ENCODE measurements around the gene PCAT7.
"Not testable (repeated sequence)": the region's sequence is repeated elsewhere in the genome, so short reads cannot be mapped to it uniquely, and the experiment has no call there.

PCAT7 gene

DNA sequence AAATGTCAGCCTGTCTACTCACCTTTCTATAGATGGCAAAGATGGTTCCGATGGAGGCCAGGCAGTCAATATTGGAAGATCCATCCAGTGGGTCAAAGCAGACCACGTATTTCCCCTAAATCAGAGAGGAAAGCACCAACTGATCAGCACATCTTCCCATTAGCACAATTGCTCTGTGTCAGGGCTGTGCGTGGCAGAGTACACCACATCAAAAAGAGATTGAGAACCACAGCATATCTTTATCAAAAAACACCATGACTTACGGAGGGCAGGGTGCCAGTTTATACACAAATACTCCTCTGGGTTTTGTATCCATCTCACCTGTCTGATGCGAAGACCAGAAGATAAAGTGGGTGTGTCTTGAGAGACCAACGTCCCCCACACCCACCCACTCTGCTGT lies 29.7 kb downstream of the PCAT7 start:
- no peaks in the 10 kb centered on the region for H3K9me3 Mint-ChIP-seq
- peaks cover 6% of the 10 kb centered on the region for H3K4me1 Mint-ChIP-seq
- H3K27me3 Mint-ChIP-seq, result peaks cover 26% of the 10 kb centered on the region
- H3K36me3 Mint-ChIP-seq, result no peaks in the 10 kb centered on the region
- H3K4me3 Mint-ChIP-seq, result no peak overlapping the region
- no peak overlapping the region for H3K27ac Mint-ChIP-seq
- ATAC-seq, result no peak

DNA sequence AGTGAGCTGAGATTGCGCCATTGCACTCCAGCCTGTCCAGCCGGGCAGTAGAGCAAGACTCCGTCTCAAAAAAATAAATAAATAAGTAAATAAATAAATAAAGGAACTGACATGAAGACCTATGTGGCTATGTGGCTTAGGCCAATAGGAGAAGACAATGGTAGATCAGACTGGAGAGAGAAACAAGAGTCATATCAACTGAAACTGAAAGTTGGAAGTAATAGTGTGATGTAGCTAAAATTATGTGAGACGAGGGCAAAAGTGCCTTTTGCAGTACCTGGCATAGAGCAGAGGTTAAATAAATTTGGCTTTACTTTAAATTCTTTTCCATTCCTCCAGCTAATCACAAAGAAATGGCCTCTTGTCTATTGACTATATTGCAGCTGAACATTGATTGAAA lies 31.4 kb downstream of the PCAT7 start:
- ATAC-seq, result no peak
- Mint-ChIP-seq H3K4me3 (no peak overlapping the region), H3K36me3 (no peaks in the 10 kb centered on the region), H3K9me3 (no peaks in the 10 kb centered on the region), H3K4me1 (peaks cover 6% of the 10 kb centered on the region), H3K27ac (no peak overlapping the region), H3K27me3 (peaks cover 28% of the 10 kb centered on the region)

DNA sequence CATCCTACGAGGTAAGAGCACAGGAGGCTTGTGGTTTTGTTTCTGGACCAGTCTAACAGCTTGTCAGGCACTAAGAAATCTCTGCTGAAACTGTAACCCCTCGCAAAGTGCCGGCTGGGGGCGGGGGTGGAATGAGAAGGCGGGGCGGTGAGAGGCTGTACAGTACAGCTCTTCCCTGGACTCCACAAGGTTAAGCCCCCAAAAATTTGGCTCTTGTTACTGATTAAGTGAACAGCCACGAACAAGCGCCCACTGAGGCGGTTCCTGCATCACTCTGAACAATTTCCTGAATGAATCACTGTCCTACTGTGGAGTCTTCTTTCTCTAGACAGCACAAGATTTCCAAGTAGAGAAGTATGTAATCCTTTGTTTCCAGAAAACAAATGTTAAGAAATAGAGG lies 31.9 kb downstream of the PCAT7 start:
- ATAC-seq, result no peak
- Mint-ChIP-seq H3K4me1 (peaks cover 6% of the 10 kb centered on the region), H3K27me3 (peaks cover 28% of the 10 kb centered on the region), H3K9me3 (no peaks in the 10 kb centered on the region), H3K36me3 (no peaks in the 10 kb centered on the region), H3K4me3 (no peak overlapping the region), H3K27ac (no peak overlapping the region)

- Mint-ChIP-seq H3K4me3 (no peak overlapping the region), H3K36me3 (no peaks in the 10 kb centered on the region), H3K4me1 (peaks cover 6% of the 10 kb centered on the region), H3K27ac (no peak overlapping the region), H3K27me3 (peaks cover 28% of the 10 kb centered on the region), H3K9me3 (no peaks in the 10 kb centered on the region)
- ATAC-seq, result no peak
Measured at GRCh38 chr9:94588681-94589080, 33.8 kb downstream of the PCAT7 start.

GRCh38 chr9:94591046-94591545 lies 36.2 kb downstream of the PCAT7 start:
- not testable (repeated sequence) for H3K4me1 Mint-ChIP-seq, ATAC-seq, H3K9me3 Mint-ChIP-seq, H3K27ac Mint-ChIP-seq, H3K4me3 Mint-ChIP-seq, H3K36me3 Mint-ChIP-seq
- peaks cover 38% of the 10 kb centered on the region for H3K27me3 Mint-ChIP-seq

DNA sequence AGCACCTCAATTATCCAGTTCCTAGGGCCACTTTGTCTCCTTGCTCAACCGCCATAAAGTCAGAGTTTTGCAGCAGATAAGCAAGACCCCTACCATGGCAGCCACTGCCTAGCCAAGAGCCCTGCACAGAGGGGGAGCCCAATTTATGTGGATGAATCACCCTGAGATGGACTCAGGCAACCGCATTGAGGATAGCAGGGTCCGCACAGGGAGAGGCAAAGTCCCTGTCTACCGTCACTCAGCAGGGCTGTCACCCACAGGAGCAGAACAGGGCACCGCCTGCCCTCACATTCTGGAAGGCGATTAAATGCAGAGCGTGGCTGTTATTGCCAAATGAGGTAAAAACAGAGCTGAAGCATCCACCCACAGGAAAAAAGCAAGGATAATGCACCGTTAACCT lies 37.0 kb downstream of the PCAT7 start:
- H3K36me3 Mint-ChIP-seq, result no peaks in the 10 kb centered on the region
- peaks cover 1% of the 10 kb centered on the region for H3K4me1 Mint-ChIP-seq
- no peak overlapping the region for H3K4me3 Mint-ChIP-seq
- H3K27ac Mint-ChIP-seq, result no peak overlapping the region
- H3K9me3 Mint-ChIP-seq, result no peaks in the 10 kb centered on the region
- H3K27me3 Mint-ChIP-seq, result peaks cover 38% of the 10 kb centered on the region
- no peak for ATAC-seq

GRCh38 chr9:94592683-94593082 lies 37.8 kb downstream of the PCAT7 start:
- not testable (repeated sequence) for H3K27ac Mint-ChIP-seq, H3K36me3 Mint-ChIP-seq, H3K4me1 Mint-ChIP-seq, H3K4me3 Mint-ChIP-seq, H3K9me3 Mint-ChIP-seq, ATAC-seq
- peaks cover 31% of the 10 kb centered on the region for H3K27me3 Mint-ChIP-seq

DNA sequence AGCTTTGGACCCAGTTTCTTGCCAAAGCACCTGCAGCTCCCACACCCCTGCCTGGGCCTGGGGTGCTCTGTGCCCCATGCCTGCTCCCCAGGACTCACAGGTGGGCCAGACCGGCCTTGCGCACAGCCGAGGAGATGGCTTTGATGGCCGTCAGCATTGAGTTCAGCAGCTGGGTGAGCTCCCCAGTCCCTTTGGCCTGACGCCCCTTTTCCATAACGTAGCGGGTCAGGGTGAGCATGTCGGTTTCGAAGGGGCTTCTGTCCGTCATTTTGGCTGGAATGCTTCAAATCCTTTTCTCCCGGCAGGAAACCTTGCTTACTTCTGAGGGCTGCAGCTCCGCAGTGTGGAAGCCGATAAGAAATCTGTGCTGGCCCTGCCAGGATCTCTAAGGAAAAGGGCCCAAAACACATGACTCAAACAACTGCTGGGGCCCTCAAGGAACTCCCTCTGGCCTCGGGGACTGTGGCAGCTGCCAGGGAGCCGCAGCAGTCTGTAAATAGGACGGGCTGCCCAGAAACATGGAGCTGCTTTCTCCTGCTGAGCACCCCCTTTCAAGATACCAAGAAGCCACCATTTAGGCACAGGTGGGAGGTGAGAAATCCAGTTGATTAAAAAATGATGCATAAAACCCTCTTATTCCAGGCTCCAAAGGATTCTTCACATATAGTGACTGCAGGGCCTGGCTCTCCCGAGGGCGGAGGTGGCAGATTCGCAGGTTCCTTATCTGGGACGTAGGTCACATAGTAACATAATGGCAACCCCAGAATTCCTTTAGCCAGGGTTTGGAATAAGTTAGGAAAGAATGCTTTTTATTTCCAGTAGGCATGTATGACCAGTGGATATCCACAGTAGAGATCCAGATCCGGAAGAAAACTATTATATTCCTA lies 38.8 kb downstream of the PCAT7 start, which contains the start of gene FBP2:
TSS of gene FBP2 (minus strand) at position 366 of the 887 bp plus-strand sequence. CDS start at position 268, 98 bp downstream.
- ATAC-seq, result no peak
- Mint-ChIP-seq H3K4me1 (no peaks in the 10 kb centered on the region), H3K36me3 (no peaks in the 10 kb centered on the region), H3K9me3 (no peaks in the 10 kb centered on the region), H3K27me3 (peaks cover 21% of the 10 kb centered on the region), H3K27ac (no peak within 1 kb of the TSS), H3K4me3 (no peak within 1 kb of the TSS)

GRCh38 chr9:94599102-94599501 lies 44.2 kb downstream of the PCAT7 start:
- ATAC-seq, result no peak

GRCh38 chr9:94600258-94600657 lies 45.4 kb downstream of the PCAT7 start:
- Mint-ChIP-seq H3K27me3 (peaks cover under 1% of the 10 kb centered on the region), H3K4me1 (peaks cover 9% of the 10 kb centered on the region), H3K36me3 (no peaks in the 10 kb centered on the region), H3K27ac (no peak overlapping the region), H3K4me3 (no peak overlapping the region), H3K9me3 (no peaks in the 10 kb centered on the region)
- ATAC-seq, result no peak

More at GRCh38 chr9:94599102-94599501, 44.2 kb downstream of the PCAT7 start:
- Mint-ChIP-seq H3K4me1 (peaks cover 9% of the 10 kb centered on the region), H3K27ac (no peak overlapping the region), H3K36me3 (no peaks in the 10 kb centered on the region), H3K9me3 (no peaks in the 10 kb centered on the region), H3K27me3 (peaks cover 11% of the 10 kb centered on the region), H3K4me3 (no peak overlapping the region)

DNA sequence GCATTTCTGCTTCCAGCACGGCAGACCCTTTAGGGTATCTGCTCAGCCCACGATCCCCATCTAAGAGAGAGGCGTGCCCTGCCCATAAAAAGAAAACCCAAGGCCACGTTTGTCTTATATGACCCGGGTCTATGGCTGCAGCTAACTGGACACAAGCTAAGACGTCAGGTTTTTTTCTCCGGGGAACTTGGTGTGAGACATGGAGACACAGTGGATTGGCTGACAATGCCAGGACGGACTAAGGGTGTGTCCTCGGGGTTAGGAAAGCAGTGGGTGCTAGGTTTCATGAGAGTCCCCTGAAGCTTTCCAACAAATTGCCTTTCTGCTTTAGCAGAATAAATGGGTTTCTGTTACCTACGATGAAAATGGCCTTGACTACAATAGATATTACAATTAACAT lies 45.8 kb downstream of the PCAT7 start:
- ATAC-seq, result no peak
- Mint-ChIP-seq H3K27me3 (no peaks in the 10 kb centered on the region), H3K9me3 (no peaks in the 10 kb centered on the region), H3K27ac (no peak overlapping the region), H3K4me3 (no peak overlapping the region), H3K4me1 (peaks cover 9% of the 10 kb centered on the region), H3K36me3 (no peaks in the 10 kb centered on the region)

DNA sequence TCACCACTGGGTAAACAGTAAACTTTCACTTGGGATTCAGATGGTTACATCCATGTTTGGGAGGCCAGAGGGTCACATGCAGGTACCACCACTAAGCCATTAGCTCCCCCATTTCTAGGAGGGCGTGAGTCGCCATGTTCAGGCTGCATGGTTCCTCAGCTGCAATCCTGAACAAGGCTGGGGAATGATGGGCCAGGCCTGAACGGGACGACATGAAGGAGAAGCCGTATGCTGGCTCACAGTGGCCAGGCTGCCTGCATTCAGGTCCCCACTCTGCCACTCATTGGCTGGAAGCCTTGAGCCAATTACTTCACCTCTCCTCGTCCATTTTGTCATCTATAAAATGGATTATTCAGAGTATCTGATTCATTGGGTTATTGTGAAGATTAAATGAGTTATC lies 47.8 kb downstream of the PCAT7 start:
- no peak overlapping the region for H3K27ac Mint-ChIP-seq
- no peak overlapping the region for H3K4me3 Mint-ChIP-seq
- H3K27me3 Mint-ChIP-seq, result peaks cover 11% of the 10 kb centered on the region
- no peaks in the 10 kb centered on the region for H3K36me3 Mint-ChIP-seq
- no peaks in the 10 kb centered on the region for H3K9me3 Mint-ChIP-seq
- ATAC-seq, result no peak
- peaks cover 9% of the 10 kb centered on the region for H3K4me1 Mint-ChIP-seq

GRCh38 chr9:94603259-94604160 lies 48.6 kb downstream of the PCAT7 start:
- ATAC-seq, result peak; percentile 72
- Mint-ChIP-seq H3K4me3 (no peak overlapping the region), H3K4me1 (peaks cover 9% of the 10 kb centered on the region), H3K9me3 (no peaks in the 10 kb centered on the region), H3K36me3 (no peaks in the 10 kb centered on the region), H3K27ac (no peak overlapping the region), H3K27me3 (peaks cover 12% of the 10 kb centered on the region)

GRCh38 chr9:94606646-94607422 lies 52.0 kb downstream of the PCAT7 start:
- ATAC-seq, result no peak
- no peak overlapping the region for H3K4me3 Mint-ChIP-seq
- peaks cover 22% of the 10 kb centered on the region for H3K27me3 Mint-ChIP-seq
- H3K36me3 Mint-ChIP-seq, result no peaks in the 10 kb centered on the region
- H3K27ac Mint-ChIP-seq, result no peak overlapping the region
- H3K9me3 Mint-ChIP-seq, result no peaks in the 10 kb centered on the region
- H3K4me1 Mint-ChIP-seq, result peaks cover 9% of the 10 kb centered on the region

DNA sequence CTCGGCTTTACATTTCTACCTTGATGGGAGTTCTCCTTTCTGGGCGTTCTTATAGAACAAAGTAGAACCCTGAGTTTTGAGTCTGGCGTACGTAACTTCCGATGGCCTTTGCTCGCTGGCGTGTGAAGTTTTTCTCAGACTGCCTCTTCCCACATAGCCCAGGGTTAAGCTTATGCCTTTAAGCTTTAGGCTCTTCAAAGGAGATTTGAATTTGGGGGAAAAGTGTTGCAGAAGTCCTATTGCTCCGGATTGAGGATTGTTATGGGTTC lies 52.5 kb downstream of the PCAT7 start:
- Mint-ChIP-seq H3K27ac (no peak overlapping the region), H3K36me3 (no peaks in the 10 kb centered on the region), H3K9me3 (no peaks in the 10 kb centered on the region), H3K4me3 (no peak overlapping the region), H3K4me1 (peaks cover 9% of the 10 kb centered on the region), H3K27me3 (peaks cover 22% of the 10 kb centered on the region)
- no peak for ATAC-seq
